Inferior parietal cortex (tissue), 1 donor: Measurements from ENCODE around the gene BRI3BP.
"Not testable (repeated sequence)": the region's sequence is repeated elsewhere in the genome, so short reads cannot be mapped to it uniquely, and the experiment has no call there.

Experiments
- DNase-seq: peaks from one replicate; pipeline ENCODE4 v3.0.0-alpha.2; 2016; ENCODE audit errors: extremely low spot score

BRI3BP gene

DNA sequence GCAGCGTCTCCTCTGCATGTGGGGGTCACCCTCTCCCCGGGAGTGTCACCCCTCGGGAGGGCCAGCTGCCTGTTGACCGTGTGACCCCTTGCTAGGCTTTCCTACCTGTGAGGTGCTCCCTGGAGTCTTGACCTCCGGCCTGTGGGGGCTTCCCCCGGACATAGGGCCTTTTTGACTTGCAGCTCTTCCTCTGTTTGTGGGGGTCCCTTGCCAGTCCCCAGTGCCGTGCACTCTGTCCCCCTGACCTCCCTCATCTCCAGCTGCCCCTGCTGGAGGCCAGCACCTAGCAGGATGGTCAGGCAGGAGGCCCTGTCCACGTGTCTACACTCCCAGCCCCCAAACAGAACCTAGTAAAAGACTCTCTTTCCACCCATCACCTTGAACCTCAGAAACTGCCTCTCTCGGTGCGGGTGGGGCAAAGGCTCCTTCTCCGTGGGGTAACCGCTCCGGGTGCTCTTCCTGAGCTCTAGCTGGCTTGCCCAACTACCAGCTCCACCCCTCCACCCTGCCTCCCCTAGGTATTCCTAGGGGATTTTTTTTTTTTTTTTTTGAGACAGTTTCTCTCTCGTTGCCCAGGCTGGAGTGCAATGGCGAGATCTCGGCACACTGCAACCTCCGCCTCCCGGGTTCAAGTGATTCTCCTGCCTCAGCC is 72.6 kb downstream of the BRI3BP start:
- no peak for DNase-seq

DNA sequence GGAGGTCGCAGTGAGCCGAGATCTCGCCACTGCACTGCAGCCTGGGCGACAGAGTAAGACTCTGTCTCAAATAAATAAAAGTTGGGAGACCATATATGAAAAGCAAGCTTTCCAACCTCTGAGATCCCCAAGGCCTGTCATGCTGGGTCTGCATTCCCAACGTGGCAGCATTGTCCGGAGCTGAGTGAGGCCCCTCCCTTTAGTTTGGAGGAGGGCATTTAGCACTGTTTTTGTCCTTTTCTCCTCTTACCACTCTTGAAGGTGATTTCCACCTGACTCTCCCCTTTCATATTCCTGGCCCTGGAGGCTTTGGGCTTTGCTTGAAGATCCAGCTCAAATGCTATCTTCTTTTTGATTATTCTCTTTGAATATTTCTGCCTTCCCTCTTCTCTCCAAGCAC is 74.9 kb downstream of the BRI3BP start:
- DNase-seq = no peak

DNA sequence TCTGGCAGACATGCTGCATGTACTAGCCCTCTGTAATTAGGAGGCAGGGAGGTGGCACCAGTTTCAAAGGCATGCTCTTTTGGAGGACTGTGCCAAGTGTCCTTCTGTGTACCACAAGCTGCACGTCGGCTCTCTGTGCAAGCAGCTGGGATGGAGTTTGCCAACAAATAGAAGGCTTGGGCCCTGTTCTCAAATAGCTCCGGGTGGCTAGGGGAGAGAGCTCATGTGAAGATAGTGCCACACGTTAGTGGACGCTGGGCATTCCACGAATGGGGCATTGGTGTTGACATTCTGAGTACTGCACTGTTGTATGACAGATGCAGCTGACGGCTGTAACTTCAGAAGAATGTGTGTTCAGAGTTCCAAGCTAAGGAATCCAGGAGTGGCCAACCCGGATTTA is 76.2 kb downstream of the BRI3BP start:
- no peak for DNase-seq

DNA sequence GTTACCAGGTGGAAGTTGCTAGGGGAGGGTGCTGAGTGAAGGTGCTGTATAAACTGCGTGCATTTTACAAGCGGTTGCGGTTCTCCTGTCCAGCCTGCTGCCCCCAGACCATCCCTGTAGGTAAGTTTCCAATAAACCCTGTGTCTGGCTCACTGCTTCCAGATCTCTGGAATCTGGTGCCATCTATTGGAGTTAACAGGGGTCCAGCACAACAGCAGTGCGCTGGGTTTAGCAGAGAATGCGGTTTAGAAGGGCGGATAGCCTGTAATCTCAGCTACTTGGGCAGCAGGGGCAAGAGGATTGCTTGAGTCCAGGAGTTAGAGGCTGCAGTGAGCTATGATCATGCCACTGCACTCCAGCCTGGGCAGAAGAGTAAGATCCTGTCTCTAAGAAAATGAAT is 76.7 kb downstream of the BRI3BP start:
- DNase-seq = no peak

DNA sequence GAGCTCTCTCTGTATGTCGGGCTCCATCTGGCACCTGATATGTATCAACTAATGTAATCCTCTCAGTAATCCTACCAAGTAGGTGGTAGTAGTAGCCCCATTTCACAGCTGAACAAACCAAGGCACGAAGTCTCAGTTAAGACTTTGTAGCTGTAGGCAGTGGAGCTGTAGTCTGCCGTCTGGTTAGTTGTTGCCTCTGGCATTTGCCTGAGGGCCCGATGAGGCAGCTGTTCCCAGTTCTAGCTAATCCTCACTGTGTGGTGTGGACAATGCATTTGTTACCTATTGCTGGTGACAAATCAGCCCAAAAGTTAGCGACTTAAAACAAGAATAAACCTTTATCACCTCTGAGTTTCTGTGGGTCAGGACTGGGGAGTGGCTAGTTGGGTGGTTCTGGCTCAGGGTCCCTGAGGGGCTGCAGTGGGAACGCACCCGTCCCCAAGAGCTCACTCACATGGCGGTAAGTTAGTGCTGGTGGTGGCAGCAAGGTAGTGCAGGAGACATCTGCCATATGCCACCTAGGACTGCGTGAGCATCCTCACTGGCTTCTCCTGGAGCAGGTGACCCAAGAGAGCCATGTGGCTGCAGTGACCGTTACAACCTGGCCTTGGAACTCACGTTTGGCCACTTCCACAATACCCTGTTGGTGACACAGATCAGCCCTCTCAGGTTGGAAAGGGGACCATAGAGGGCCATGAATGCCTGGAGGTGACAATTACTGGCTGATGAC is 77.4 kb downstream of the BRI3BP start:
- DNase-seq = no peak

DNA sequence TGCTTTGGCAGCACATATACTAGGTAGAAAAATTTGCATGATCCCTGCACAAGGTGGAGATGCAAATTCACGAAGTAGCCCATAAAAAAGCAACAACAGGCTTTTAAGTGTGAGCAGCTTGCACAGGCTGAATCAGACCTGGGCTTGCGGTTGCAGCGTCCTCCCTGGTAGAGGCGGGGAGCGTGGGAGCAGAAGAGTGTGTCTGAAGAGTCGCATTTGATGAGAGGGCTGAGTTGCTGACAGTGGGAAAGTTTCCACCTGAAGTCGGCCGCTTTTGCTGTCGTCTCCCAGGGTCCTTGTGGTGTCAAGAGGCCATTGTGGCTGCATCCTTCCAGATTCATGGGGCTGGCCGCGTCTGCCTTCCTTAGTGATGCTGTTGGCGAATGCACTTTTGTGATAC is 78.0 kb downstream of the BRI3BP start:
- no peak for DNase-seq

DNA sequence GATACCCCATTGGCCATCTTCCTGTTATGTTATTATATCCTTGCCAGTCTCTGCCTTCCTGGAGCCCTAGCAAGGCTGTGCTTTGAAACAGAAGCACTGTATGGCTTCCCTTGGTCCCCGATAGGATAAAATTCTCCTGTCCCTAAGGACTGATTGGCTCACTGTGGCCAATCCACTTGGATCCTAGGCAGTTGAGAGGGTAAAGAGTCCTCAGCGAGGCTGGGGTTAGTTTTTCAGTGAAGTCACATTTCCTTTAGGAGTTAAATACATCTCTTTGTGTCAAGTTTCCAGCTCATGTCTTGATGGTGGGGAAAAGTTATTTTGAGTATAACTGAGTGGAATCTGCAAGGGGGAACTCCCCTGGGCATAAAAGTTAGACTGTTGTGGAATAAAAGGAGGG is 79.1 kb downstream of the BRI3BP start:
- DNase-seq = no peak

DNA sequence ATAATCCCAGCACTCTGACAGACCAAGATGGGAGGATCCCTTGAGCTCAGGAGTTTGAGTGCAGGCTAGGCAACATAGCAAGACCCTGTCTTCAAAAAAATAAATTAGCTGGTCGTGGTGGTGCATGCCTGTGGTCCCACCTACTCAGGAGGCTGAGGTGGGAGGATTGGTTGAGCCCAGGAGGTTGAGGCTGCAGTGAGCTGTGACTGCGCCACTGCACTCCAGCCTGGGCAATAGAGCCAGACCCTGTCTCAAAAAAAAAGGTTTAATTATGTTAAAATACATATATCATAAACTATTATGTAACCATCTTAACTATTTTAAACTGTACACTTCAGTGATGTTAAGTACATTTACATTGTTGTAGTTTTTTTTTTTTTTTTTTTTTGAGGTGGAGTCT is 80.8 kb downstream of the BRI3BP start:
- DNase-seq = not testable (repeated sequence)

DNA sequence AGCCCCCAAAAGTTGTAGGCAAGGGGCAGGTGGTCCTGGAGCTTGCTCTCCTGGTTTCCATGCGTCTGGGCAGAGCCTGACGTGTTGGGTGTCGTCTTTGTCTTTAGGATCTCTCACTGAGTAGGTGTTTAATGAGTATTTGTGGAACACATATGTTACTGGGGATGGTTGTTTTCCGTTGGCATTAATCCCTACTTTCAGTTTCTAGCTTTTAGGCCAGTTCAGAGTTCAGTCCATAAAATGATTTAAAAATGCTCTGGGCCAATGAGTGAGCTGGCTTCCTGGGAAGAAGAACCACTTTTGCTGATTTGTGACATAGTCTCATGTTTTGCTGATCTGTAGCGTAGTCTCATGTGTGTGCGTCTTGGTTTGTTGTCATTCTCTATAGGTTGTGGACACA is 82.7 kb downstream of the BRI3BP start:
- no peak for DNase-seq

DNA sequence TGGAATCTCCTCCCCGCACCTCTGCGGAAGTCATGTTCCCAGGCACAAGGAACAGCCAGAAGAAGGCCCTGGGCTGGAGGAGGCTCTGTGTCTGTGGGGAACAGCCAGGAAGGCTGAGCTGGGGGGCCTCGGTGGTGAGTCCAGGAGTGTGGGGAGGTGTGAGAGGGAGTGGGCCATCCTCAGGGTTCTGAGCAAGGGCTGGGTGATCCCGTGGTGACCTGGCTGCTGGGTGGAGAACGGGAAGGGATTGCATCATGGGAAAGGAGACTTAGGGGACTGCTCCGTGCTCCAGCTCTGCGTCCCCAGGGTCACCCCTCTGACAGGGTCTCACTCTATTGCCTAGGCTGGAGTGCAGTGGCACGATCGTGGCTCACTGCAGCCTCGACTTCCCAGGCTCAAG is 85.6 kb downstream of the BRI3BP start:
- no peak for DNase-seq

DNA sequence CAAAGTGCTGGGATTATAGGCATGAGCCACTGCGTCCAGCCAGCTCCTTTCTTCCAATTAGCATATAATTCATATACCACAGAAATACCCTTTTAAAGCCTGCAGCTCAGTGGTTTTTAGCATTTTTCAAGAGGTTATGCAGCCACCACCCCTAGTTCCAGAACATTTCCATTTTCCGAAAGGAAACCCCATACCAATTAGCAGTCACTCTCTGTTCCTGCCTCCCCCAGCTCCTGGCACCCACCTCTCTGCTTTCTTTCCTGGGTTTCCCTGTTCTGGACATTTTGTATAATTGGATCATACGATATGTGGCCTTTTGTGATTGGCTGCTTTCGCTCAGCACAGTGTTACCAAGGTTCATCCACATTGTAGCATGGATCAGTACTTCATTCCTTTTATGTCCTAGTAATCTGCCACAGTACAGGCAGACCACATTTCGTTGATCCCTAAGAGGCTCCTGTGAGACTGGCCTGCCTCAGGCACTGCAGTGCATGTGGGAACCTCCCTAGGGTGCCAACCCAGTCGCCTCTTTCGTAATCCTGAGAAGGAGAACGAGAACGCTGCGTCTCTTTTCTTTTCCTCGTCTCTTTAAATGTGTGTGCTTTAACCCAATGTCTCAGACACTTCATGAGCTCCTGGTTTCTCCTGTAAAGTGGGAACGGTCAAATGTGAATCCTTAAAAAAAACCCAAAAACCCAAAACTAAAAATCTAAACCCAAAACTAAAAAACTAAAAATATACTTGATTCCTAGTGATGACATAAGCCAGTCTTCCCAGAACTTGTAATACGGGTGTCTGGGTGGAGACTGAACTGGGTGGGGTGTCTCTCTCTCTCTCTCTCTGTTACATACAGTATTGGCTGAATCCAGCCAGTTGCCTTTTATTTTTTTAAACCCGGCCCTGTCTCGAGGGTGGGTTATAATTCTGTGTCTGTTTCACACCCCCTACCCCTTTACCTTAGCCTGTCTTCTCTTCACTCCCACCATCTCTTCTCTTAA is 86.5 kb downstream of the BRI3BP start:
- DNase-seq = no peak
